Astrocyte (in vitro differentiated cells and primary cell): ENCODE results near the gene CDCA4.

Experiments
- CTCF ChIP-seq: IDR thresholded peaks from 2 replicates; pipeline ENCODE4 v1.5.1; 2011; ENCODE audit warnings: low read depth, mild to moderate bottlenecking, inconsistent platforms, low read length, moderate library complexity; ENCODE audit not compliant: insufficient read depth
- EZH2 ChIP-seq: IDR thresholded peaks from 2 replicates; pipeline ENCODE4 v1.6.1; 2012; ENCODE audit warnings: mild to moderate bottlenecking, low read length, inconsistent platforms; ENCODE audit not compliant: insufficient read depth

DNA sequence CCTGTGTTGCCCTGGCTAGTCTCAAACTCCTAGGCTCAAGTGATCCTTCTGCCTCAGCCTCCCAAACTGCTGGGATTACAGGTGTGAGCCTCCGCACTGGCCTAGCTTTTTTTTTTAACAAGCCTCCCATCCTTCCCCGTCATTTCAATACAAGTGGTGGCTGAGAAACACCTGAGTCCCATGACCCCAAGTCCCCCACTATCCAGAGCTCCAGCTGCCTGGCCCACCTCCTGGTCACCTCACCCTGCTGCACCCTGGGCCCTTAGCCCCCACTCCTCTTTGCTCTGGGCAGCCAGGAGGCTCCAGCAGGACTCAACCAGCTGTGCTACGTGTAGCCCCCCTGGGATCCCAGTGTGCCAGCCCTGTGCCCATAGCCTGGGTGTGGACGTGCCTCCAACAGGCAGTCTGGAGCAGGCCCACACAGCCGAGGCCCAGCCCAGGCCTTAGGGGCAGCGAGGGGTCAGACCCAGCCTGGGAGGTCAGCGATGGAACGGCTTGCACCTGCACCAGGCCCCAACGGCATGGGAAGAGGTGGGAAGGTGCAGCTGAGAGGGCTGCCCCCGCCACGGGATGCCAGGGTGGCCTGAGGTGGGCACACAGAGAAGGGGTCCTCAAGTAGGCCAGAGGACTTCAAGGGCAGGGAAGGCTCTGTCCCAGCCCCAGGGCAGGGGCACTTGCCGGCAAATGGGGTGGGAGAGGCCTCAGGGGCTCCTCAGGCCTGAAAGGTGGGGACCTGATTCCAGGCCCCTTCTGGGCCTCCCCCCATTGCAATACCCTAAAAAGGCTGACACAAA is 49.2 kb downstream of the CDCA4 start:
- TF ChIP-seq CTCF (no peak), EZH2 (no peak)
